Left lung (tissue), 10 donors: ENCODE measurements around the gene TMC5. TPM values are rescaled to one million over a fixed set of nuclear protein-coding genes. Genes with fewer than 3 reads are reported as not detected.
A peak's percentile ranks its signal among the peaks of the same experiment; 100 is the strongest.

Source experiments
- ATAC-seq: fragments of 200-7000 bp; cut with Tn5 transposase; one replicate; pipeline ENCODE4 v1.9.1; 2020; ENCODE audit warnings: moderate library complexity
- DNase-seq, 4 donors: peaks; one replicate each; pipeline ENCODE4 v3.0.0-alpha.2; 2013 to 2020
- H3K27ac ChIP-seq, 2 donors: fragments of 200-600 bp; sonication (generic) in 1 of 2; one replicate each; pipeline versions ENCODE4 v1.5.0 to v1.8.0; 2020 to 2021
- H3K27me3 ChIP-seq, 2 donors: fragments of 200-600 bp; sonication (generic) in 1 of 2; one replicate each; pipeline versions ENCODE4 v1.5.0 to v1.8.0; 2020 to 2021
- H3K36me3 ChIP-seq, 2 donors: fragments of 200-600 bp; sonication (generic) in 1 of 2; one replicate each; pipeline versions ENCODE4 v1.5.0 to v1.8.0; 2020 to 2021
- H3K4me1 ChIP-seq, 2 donors: fragments of 200-600 bp; one replicate each; pipeline ENCODE4 v1.8.0; 2021
- H3K4me3 ChIP-seq, 2 donors: fragments of 200-600 bp; sonication (generic) in 1 of 2; one replicate each; pipeline versions ENCODE4 v1.5.0 to v1.8.0; 2020 to 2021; ENCODE audit warnings: mild to moderate bottlenecking in 1 of 2
- H3K9me3 ChIP-seq, 2 donors: fragments of 200-600 bp; sonication (generic) in 1 of 2; one replicate each; pipeline versions ENCODE4 v1.5.0 to v1.8.0; 2020 to 2021
- intact Hi-C, 2 donors: fragments of 100-400 bp; cut with DNase I; formaldehyde crosslinking; loops; one replicate each; pipeline versions ENCODE4 v1.11.2 to v1.14.2; 2022
- polyA plus RNA-seq, 6 donors: library from polyadenylated mRNA; unstranded; fragments of 120-200 nt; gene quantifications; one replicate each; pipeline ENCODE4 v1.2.1, GENCODE V29; 2013; ENCODE audit not compliant: insufficient read length in 6 of 6
- total RNA-seq, 2 donors: library from RNA; stranded (reverse); fragmentation: NEBNext Ultra II Directional; extraction: Animal tissue kit (Norgen Biotek cat#: 25700); gene quantifications; one replicate each; pipeline ENCODE4 v1.2.1, GENCODE V29; 2021
- TF ChIP-seq, protein P1 (sequence below), 2 donors: fragments of 200-600 bp; sonication (generic) in 1 of 2; IDR thresholded peaks; one replicate each; pipeline versions ENCODE4 v1.5.0 to v1.8.0; 2021; ENCODE audit warnings: antibody characterized with exemption in 2 of 2
- donor health status: DM: no; HTN: yes; CAD: no.
- donor health status: DM: no; HTN: no; CAD: no.

The TMC5 gene
- total and polyA plus RNA-seq, 8 donors, result 4.1 to 105 (median 8.4) TPM

DNA sequence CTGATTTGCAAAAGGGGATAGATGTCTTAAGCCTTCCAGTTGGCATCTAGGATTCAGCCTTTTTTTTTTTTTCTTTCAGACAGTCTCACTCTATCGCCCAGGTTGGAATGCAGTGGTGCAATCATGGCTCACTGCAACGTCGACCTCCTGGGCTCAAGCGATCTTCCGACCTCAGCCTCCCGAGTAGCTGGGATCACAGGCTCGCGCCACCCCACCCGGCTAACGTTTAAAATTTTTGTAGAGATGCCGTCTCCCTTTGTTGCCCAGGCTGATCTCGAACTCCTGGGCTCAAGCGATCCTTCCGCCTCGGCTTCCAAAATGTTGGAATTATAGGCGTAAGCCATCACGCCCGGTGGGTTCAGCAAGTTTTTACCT, 105.5 kb downstream of the TMC5 start:
- Histone ChIP-seq H3K36me3 (peaks cover 0 to 3% of the 10 kb centered on the region in 2 donors), H3K27ac (peak overlapping the region; percentile 93 to 97), H3K4me3 (peak overlapping the region in 1 of 2 donors; percentile 97), H3K4me1 (peaks cover 30 to 54% of the 10 kb centered on the region in 2 donors), H3K9me3 (no peaks in the 10 kb centered on the region), H3K27me3 (no peaks in the 10 kb centered on the region)
- DNase-seq (no peak), ATAC-seq (no peak)
- TF ChIP-seq, protein P1, sequence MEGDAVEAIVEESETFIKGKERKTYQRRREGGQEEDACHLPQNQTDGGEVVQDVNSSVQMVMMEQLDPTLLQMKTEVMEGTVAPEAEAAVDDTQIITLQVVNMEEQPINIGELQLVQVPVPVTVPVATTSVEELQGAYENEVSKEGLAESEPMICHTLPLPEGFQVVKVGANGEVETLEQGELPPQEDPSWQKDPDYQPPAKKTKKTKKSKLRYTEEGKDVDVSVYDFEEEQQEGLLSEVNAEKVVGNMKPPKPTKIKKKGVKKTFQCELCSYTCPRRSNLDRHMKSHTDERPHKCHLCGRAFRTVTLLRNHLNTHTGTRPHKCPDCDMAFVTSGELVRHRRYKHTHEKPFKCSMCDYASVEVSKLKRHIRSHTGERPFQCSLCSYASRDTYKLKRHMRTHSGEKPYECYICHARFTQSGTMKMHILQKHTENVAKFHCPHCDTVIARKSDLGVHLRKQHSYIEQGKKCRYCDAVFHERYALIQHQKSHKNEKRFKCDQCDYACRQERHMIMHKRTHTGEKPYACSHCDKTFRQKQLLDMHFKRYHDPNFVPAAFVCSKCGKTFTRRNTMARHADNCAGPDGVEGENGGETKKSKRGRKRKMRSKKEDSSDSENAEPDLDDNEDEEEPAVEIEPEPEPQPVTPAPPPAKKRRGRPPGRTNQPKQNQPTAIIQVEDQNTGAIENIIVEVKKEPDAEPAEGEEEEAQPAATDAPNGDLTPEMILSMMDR (IDR thresholded peaks at IDR 0.05), result no peak
- intact Hi-C loops, result no loop called here

DNA sequence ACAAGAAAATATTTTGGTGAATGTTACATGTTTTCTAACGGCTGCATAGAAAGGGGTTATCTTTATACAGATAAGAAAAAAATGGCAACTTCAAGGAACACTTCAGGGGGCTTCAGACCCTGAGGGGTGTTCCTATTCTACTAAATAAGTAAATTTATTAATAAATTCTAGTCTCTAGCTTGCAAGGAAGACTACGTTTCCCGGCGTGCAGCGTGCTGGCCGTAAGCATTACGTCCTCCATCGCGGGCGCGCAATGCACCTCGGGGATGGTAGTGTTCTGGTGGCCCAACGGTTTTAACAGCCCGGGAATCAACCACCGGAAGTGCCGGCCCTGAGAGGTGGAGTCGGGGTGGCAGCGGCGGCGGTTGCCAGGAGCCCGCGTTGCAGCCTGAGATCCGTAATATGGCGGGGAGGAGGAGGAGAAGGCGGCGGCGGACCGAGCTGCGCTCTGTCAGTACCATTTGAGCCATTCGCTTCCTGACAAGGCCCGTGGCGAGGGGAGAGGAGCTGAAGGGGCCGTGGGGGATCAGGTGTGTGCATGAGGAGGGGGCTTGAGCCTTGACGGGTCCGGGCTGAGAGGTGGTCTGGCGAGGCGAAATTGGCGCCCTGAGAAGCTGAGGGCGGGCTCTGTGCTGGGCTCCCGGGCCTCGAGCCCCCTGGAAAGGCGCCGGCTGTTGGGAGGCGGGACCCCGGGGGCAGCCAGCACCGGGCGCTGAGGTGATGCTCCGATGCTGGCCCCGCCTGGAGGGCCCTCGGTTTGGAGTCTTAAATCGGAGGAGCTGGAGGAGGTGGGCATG, 106.1 kb downstream of the TMC5 start, which contains the start of gene CCP110:
TSS of gene CCP110 (plus strand) at position 384 of the 797 bp plus-strand sequence. CDS start 3,940 bp downstream, outside the sequence.
- ATAC-seq (peak; percentile 84), DNase-seq (peak; percentile 87 to 99 (median 98))
- TF ChIP-seq, protein P1 (IDR thresholded peaks at IDR 0.05), result no peak
- Histone ChIP-seq H3K4me1 (peaks cover 30 to 51% of the 10 kb centered on the region in 2 donors), H3K27ac (peak within 1 kb of the TSS; percentile 93 to 97), H3K4me3 (peak within 1 kb of the TSS; percentile 92 to 97), H3K36me3 (peaks cover 0 to 9% of the 10 kb centered on the region in 2 donors), H3K27me3 (no peaks in the 10 kb centered on the region), H3K9me3 (no peaks in the 10 kb centered on the region)
- intact Hi-C loops, result no loop called here

DNA sequence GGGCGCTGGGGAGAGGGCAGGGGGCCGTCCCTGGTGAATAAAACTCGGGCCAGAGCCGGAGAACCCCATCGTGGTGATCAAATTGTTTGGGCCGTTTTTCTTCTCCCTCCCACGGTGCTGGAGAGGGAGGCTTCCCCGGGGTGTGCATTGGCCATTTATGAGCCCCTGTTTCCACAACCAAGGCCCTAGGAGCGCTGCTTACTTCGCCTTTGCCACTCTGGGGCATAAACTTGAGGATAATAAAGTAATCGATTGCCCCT, 106.6 kb downstream of the TMC5 start:
- DNase-seq (peak in 1 of 4 donors; percentile 5), ATAC-seq (peak; percentile 0)
- TF ChIP-seq, protein P1 (IDR thresholded peaks at IDR 0.05), result no peak
- H3K9me3 ChIP-seq, result no peaks in the 10 kb centered on the region
- peak overlapping the region; percentile 92 to 97 for H3K4me3 ChIP-seq
- H3K27ac ChIP-seq, result peak overlapping the region; percentile 39 to 97
- H3K27me3 ChIP-seq, result no peaks in the 10 kb centered on the region
- intact Hi-C loops, result no loop called here
- H3K36me3 ChIP-seq, result peaks cover 0 to 14% of the 10 kb centered on the region in 2 donors
- H3K4me1 ChIP-seq, result peaks cover 30 to 51% of the 10 kb centered on the region in 2 donors

DNA sequence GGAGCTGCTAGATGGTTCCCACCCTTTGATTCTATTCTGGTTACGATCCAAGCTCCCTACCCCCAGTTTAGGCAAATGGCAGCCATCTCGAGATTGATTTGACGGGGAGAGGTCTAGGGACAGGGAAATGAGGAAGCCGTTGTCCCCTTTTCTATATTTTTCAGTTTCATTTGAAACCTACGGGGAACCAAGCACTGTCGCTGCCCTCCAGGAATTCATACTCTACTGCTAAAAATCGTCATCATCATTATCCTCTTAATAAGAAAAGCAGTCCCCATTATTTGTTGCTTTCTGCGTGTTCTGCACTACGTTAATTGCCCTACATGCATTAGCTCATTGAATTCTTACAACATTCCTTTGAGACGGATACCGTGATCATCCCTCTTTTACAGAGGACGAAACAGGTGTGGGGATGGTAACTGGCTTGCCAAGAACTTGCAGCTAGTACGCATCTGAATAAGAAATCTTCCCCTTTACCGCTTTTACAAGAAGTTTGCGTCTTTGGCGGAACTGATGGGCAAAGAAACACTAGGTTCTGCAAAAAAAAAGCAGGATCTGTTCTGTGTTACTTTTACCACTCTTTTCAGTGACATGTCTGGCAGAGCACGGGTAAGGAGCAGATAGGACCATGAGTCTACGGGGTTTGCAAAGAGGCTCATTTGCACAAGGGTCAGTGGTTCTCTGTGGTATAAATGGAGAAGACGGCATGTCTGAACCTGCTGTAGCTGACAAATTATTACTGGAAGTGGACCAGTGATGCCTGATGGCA, 107.1 kb downstream of the TMC5 start:
- peaks cover 0 to 14% of the 10 kb centered on the region in 2 donors for H3K36me3 ChIP-seq
- DNase-seq (peak in 2 of 4 donors; percentile 13 to 33), ATAC-seq (no peak)
- H3K9me3 ChIP-seq, result no peaks in the 10 kb centered on the region
- TF ChIP-seq, protein P1 (IDR thresholded peaks at IDR 0.05), result no peak
- no peaks in the 10 kb centered on the region for H3K27me3 ChIP-seq
- H3K4me3 ChIP-seq, result peak overlapping the region; percentile 92 to 97
- intact Hi-C loops, result no loop called here
- H3K4me1 ChIP-seq, result peaks cover 24 to 46% of the 10 kb centered on the region in 2 donors
- peak overlapping the region; percentile 39 to 97 for H3K27ac ChIP-seq

DNA sequence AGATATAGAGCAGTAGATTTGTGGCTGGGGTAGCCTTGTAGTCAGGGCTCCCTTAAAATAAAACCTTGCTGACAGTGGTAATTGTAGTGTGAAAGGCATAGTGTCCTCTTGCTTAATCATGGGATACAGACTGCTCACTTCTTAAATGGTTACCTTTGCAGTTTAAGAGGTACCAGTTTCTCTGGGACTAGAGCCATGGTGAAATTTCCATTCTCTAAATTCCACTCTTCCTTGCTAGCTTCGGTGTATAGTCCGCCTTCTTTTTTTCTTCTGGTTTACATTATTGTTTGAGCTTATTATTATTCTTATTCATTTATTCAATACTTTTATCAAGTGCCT, 107.7 kb downstream of the TMC5 start:
- peak overlapping the region in 1 of 2 donors; percentile 97 for H3K27ac ChIP-seq
- DNase-seq, result no peak
- intact Hi-C loops, result no loop called here
- peaks cover 0 to 18% of the 10 kb centered on the region in 2 donors for H3K36me3 ChIP-seq
- no peak for ATAC-seq
- H3K27me3 ChIP-seq, result no peaks in the 10 kb centered on the region
- peaks cover 19 to 40% of the 10 kb centered on the region in 2 donors for H3K4me1 ChIP-seq
- TF ChIP-seq, protein P1 (IDR thresholded peaks at IDR 0.05), result no peak
- no peaks in the 10 kb centered on the region for H3K9me3 ChIP-seq
- peak overlapping the region; percentile 92 to 97 for H3K4me3 ChIP-seq
